HepG2 (cell line): ENCODE measurements around the gene TAF1B. TPM values are rescaled to one million over a fixed set of nuclear protein-coding genes. Genes with fewer than 3 reads are reported as not detected.

Experiments used
- AKAP8 ChIP-seq: sonication (generic); formaldehyde crosslinking; IDR thresholded peaks from 2 replicates; pipeline ENCODE4 v1.5.1; 2020; ENCODE audit warnings: mild to moderate bottlenecking, missing genetic modification reagents
- CHD2 ChIP-seq: IDR thresholded peaks from 2 replicates; pipeline ENCODE4 v1.6.1; 2011; ENCODE audit warnings: low read depth, low read length, improper control_type of control experiment
- CTCF ChIP-seq: sonication (generic); formaldehyde crosslinking; IDR thresholded peaks from 2 replicates; pipeline ENCODE4 v1.5.0; 2020; ENCODE audit warnings: mild to moderate bottlenecking, missing genetic modification reagents, moderate library complexity
- DDIT3 ChIP-seq: sonication (generic); formaldehyde crosslinking; IDR thresholded peaks from 2 replicates; pipeline ENCODE4 v1.4.0; 2020; ENCODE audit warnings: mild to moderate bottlenecking, missing genetic modification reagents
- KMT2A ChIP-seq: sonication (generic); formaldehyde crosslinking; IDR thresholded peaks from 2 replicates; pipeline ENCODE4 v1.4.0; 2020; ENCODE audit warnings: missing genetic modification reagents
- LCORL ChIP-seq, 2 experiments: fragments of 450-650 bp in 1 of 2; sonication (generic) in 1 of 2; formaldehyde crosslinking in 1 of 2; IDR thresholded peaks; 2 replicates each; pipeline versions ENCODE4 v1.5.0 to v1.6.1; 2017 to 2020; ENCODE audit warnings: antibody characterized with exemption in 1 of 2, missing genetic modification reagents in 1 of 2
- MED1 ChIP-seq: sonication (generic); formaldehyde crosslinking; IDR thresholded peaks from 2 replicates; pipeline ENCODE4 v1.4.0; 2020; ENCODE audit warnings: missing genetic modification reagents
- NR1H2 ChIP-seq: sonication (generic); formaldehyde crosslinking; IDR thresholded peaks from 2 replicates; pipeline ENCODE4 v1.8.1; 2022; ENCODE audit warnings: low read depth, missing genetic modification reagents, borderline replicate concordance
- RARG ChIP-seq: sonication (generic); formaldehyde crosslinking; IDR thresholded peaks from 2 replicates; pipeline ENCODE4 v1.4.0; 2020; ENCODE audit warnings: low read depth, mild to moderate bottlenecking, missing genetic modification reagents
- SAFB2 ChIP-seq: sonication (generic); formaldehyde crosslinking; IDR thresholded peaks from 2 replicates; pipeline ENCODE4 v1.5.1; 2020; ENCODE audit warnings: missing genetic modification reagents, low read depth, mild to moderate bottlenecking, borderline replicate concordance
- SMAD3 ChIP-seq: sonication (generic); formaldehyde crosslinking; IDR thresholded peaks from 2 replicates; pipeline ENCODE4 v1.4.0; 2020; ENCODE audit warnings: missing genetic modification reagents
- SSRP1 ChIP-seq: IDR thresholded peaks from 2 replicates; pipeline ENCODE4 v1.6.1; 2016; ENCODE audit warnings: control low read depth
- ZGPAT ChIP-seq: IDR thresholded peaks from 2 replicates; pipeline ENCODE4 v1.6.1; 2016; ENCODE audit warnings: mild to moderate bottlenecking
- ZNF225 ChIP-seq: sonication (generic); formaldehyde crosslinking; IDR thresholded peaks from 2 replicates; pipeline ENCODE4 v1.4.0; 2020; ENCODE audit warnings: mild to moderate bottlenecking, missing genetic modification reagents
- ZNF317 ChIP-seq: sonication (generic); formaldehyde crosslinking; IDR thresholded peaks from 2 replicates; pipeline ENCODE4 v1.5.0; 2020; ENCODE audit warnings: mild to moderate bottlenecking, missing genetic modification reagents
- ZNF460 ChIP-seq: sonication (generic); formaldehyde crosslinking; IDR thresholded peaks from 2 replicates; pipeline ENCODE4 v1.5.1; 2020; ENCODE audit warnings: missing genetic modification reagents, mild to moderate bottlenecking, borderline replicate concordance
- ZNF570 ChIP-seq: sonication (generic); formaldehyde crosslinking; IDR thresholded peaks from 2 replicates; pipeline ENCODE4 v1.4.0; 2020; ENCODE audit warnings: mild to moderate bottlenecking, missing genetic modification reagents, borderline replicate concordance
- ZNF616 ChIP-seq: sonication (generic); formaldehyde crosslinking; IDR thresholded peaks from 2 replicates; pipeline ENCODE4 v1.5.0; 2020; ENCODE audit warnings: low read depth, mild to moderate bottlenecking, missing genetic modification reagents
- ZNF703 ChIP-seq: sonication (generic); formaldehyde crosslinking; IDR thresholded peaks from 2 replicates; pipeline ENCODE4 v1.5.1; 2020; ENCODE audit warnings: missing genetic modification reagents, mild to moderate bottlenecking, moderate library complexity, borderline replicate concordance
- ZNF850 ChIP-seq: sonication (generic); formaldehyde crosslinking; conservative IDR thresholded peaks from 2 replicates; pipeline ENCODE4 v1.9.0; 2021; ENCODE audit warnings: mild to moderate bottlenecking, missing genetic modification reagents
- polyA plus RNA-seq, 8 experiments: library from polyadenylated mRNA; depleted of rRNA in 3 of 8; stranded (reverse) in 7 of 8; unstranded in 1 of 8; fragments of >200 nt; fragmentation: Illumina TruSeq in 4 of 8; extraction: Trizol in 4 of 8; gene quantifications; 2 replicates each; pipeline versions ENCODE4 v1.2.1 to v1.2.3, GENCODE V29; 2011 to 2016; ENCODE audit warnings: low read depth in 4 of 8, missing spikeins in 1 of 8, mixed read lengths in 1 of 8; ENCODE audit not compliant: insufficient read depth in 1 of 8
- total RNA-seq, 5 experiments: library from RNA; depleted of rRNA; stranded (reverse); fragments of >200 nt; fragmentation: Illumina TruSeq; extraction: Trizol; gene quantifications; 2 replicates each; pipeline ENCODE4 v1.2.3, GENCODE V29; 2016; ENCODE audit warnings: low read depth in 1 of 5
- TF ChIP-seq, protein P1 (sequence below): sonication (generic); formaldehyde crosslinking; IDR thresholded peaks from 2 replicates; pipeline ENCODE4 v1.4.0; 2020; ENCODE audit warnings: missing genetic modification reagents
- TF ChIP-seq, protein P2 (sequence below): sonication (generic); formaldehyde crosslinking; conservative IDR thresholded peaks from 2 replicates; pipeline ENCODE4 v1.8.0; 2022; ENCODE audit warnings: mild to moderate bottlenecking, moderate library complexity, missing genetic modification reagents

The TAF1B gene
- total and polyA plus RNA-seq, 2 of the 13 experiments (the other 11 are each of a cell fraction or from before 2014, with no cell fraction given), result 13.3 to 27.7 TPM

DNA sequence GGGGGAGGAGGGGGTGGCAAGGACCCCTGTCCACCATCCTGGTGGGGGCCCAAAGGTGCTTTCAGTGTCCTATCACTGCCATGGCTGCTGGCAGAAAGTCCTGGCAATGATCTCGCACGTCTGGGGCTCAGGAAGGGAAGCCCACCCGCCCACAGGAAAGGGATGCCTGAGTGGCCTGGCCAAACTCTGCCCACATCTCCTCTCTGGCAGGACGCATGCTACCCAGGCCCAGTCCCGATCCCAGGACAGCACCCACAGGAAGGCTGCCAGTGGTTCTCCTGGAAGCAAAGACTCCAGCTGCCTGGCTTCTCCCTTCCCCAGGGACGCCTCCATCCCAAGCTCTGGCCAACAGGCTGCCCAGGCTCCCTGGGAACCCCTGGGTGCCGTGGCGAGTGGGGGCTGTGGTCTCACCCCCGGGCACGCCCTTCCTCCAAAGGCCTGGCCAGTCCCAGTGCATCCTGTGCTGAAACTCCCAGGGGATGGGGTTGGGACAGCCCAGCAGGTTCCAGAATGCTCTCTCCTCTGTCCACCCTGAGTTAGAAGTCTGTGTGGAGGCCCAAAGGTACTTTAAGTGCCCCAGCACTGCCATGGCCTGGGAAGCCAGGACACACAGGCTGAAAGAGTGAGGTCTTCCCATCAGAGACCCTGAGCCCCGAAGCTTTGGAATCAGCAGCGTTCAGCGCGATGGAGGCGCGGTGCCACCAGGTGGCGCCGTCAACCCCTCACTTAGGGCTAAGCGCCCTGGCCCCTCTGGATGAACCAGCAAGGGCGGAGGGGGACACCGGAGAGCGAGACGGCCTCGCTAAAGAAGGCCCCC is 29.8 kb upstream of the TAF1B start (continued):
- TF ChIP-seq, protein P1, sequence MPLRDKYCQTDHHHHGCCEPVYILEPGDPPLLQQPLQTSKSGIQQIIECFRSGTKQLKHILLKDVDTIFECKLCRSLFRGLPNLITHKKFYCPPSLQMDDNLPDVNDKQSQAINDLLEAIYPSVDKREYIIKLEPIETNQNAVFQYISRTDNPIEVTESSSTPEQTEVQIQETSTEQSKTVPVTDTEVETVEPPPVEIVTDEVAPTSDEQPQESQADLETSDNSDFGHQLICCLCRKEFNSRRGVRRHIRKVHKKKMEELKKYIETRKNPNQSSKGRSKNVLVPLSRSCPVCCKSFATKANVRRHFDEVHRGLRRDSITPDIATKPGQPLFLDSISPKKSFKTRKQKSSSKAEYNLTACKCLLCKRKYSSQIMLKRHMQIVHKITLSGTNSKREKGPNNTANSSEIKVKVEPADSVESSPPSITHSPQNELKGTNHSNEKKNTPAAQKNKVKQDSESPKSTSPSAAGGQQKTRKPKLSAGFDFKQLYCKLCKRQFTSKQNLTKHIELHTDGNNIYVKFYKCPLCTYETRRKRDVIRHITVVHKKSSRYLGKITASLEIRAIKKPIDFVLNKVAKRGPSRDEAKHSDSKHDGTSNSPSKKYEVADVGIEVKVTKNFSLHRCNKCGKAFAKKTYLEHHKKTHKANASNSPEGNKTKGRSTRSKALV, result peak; percentile 44; the same call in 1 of the 2 replicates
- no peak for TF ChIP-seq ZNF460 (CRISPR knock-in tag)
- no peak for TF ChIP-seq ZNF616 (CRISPR knock-in tag)
- 0 out of 2 replicates have a peak, but pooled peaks have one; percentile 49 for TF ChIP-seq AKAP8 (CRISPR knock-in tag)
- no peak for TF ChIP-seq SAFB2
- no peak for TF ChIP-seq LCORL (IDR thresholded peaks at IDR 0.05)
- peak; percentile 37; the same call in 1 of the 2 replicates for TF ChIP-seq LCORL (CRISPR knock-in tag; IDR thresholded peaks at IDR 0.05)
- no peak for TF ChIP-seq ZNF570 (CRISPR knock-in tag)
- TF ChIP-seq, protein P2, sequence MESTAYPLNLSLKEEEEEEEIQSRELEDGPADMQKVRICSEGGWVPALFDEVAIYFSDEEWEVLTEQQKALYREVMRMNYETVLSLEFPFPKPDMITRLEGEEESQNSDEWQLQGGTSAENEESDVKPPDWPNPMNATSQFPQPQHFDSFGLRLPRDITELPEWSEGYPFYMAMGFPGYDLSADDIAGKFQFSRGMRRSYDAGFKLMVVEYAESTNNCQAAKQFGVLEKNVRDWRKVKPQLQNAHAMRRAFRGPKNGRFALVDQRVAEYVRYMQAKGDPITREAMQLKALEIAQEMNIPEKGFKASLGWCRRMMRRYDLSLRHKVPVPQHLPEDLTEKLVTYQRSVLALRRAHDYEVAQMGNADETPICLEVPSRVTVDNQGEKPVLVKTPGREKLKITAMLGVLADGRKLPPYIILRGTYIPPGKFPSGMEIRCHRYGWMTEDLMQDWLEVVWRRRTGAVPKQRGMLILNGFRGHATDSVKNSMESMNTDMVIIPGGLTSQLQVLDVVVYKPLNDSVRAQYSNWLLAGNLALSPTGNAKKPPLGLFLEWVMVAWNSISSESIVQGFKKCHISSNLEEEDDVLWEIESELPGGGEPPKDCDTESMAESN (CRISPR knock-in tag), result no peak
- TF ChIP-seq CHD2, result no peak
- TF ChIP-seq ZNF850, result no peak
- 0 out of 2 replicates have a peak, but pooled peaks have one; percentile 18 for TF ChIP-seq MED1 (CRISPR knock-in tag)
- no peak for TF ChIP-seq DDIT3
- peak; percentile 99 for TF ChIP-seq CTCF (CRISPR knock-in tag)
- TF ChIP-seq KMT2A (CRISPR knock-in tag), result peak; percentile 26; the same call in 1 of the 2 replicates
- TF ChIP-seq RARG, result no peak
- no peak for TF ChIP-seq ZNF317 (CRISPR knock-in tag)
- TF ChIP-seq ZGPAT, result peak; percentile 52; the same call in 1 of the 2 replicates
- no peak for TF ChIP-seq NR1H2 (CRISPR knock-in tag)
- TF ChIP-seq ZNF703 (CRISPR knock-in tag), result no peak
- TF ChIP-seq SMAD3 (CRISPR knock-in tag), result peak; percentile 31; the same call in 1 of the 2 replicates
- no peak for TF ChIP-seq SSRP1
- TF ChIP-seq ZNF225, result peak; percentile 82; the same call in 1 of the 2 replicates
